K562 (cell line): ENCODE results near the gene BRMS1. TPM values are rescaled to one million over a fixed set of nuclear protein-coding genes. Genes with fewer than 3 reads are reported as not detected.

Source experiments
- EHMT2 ChIP-seq: fragments of 450-650 bp; IDR thresholded peaks from 2 replicates; pipeline ENCODE4 v1.6.1; 2018; ENCODE audit warnings: antibody characterized with exemption
- FOXK1 ChIP-seq: sonication (generic); formaldehyde crosslinking; IDR thresholded peaks from 2 replicates; pipeline ENCODE4 v1.8.0; 2022; ENCODE audit warnings: missing genetic modification reagents, mild to moderate bottlenecking, borderline replicate concordance
- GATAD2A ChIP-seq: fragments of 450-650 bp; IDR thresholded peaks from 2 replicates; pipeline ENCODE4 v1.6.1; 2017
- GTF2E2 ChIP-seq: fragments of 200-800 bp; sonication (Bioruptor generic); IDR thresholded peaks from 2 replicates; pipeline ENCODE4 v1.6.1; 2016; ENCODE audit warnings: missing genetic modification characterization, missing compliant biosample characterization
- KLF16 ChIP-seq: IDR thresholded peaks from 2 replicates; pipeline ENCODE4 v1.6.1; 2016; ENCODE audit warnings: antibody characterized with exemption
- KLF6 ChIP-seq: fragments of 250-450 bp; sonication (Bioruptor Pico); IDR thresholded peaks from 2 replicates; pipeline ENCODE4 v1.4.0; 2020; ENCODE audit warnings: mild to moderate bottlenecking, moderate library complexity, borderline replicate concordance
- NBN ChIP-seq: fragments of 450-650 bp; IDR thresholded peaks from 2 replicates; pipeline ENCODE4 v1.6.1; 2016; ENCODE audit warnings: low read depth, mild to moderate bottlenecking
- PML ChIP-seq: IDR thresholded peaks from 2 replicates; pipeline ENCODE4 v1.6.1; 2012; ENCODE audit warnings: low read length, inconsistent platforms
- RAD51 ChIP-seq: fragments of 450-650 bp; IDR thresholded peaks from 2 replicates; pipeline ENCODE4 v1.7.1; 2016; ENCODE audit warnings: low read depth, mild to moderate bottlenecking, borderline replicate concordance
- TOE1 ChIP-seq, 2 experiments: fragments of 450-650 bp in 1 of 2; sonication (generic) in 1 of 2; formaldehyde crosslinking in 1 of 2; IDR thresholded peaks; 2 replicates each; pipeline versions ENCODE4 v1.7.1 to v1.8.0; 2016 to 2022; ENCODE audit warnings: borderline replicate concordance in 2 of 2, mild to moderate bottlenecking in 2 of 2, antibody characterized with exemption in 1 of 2, inconsistent platforms in 1 of 2, low read depth in 1 of 2, missing genetic modification reagents in 1 of 2, moderate library complexity in 1 of 2
- XRCC5 ChIP-seq: fragments of 200-400 bp; formaldehyde crosslinking; IDR thresholded peaks from 2 replicates; pipeline ENCODE4 v1.6.1; 2017; ENCODE audit warnings: low read depth, mild to moderate bottlenecking, low read length
- ZFP36 ChIP-seq: fragments of 150-350 bp; IDR thresholded peaks from 2 replicates; pipeline ENCODE4 v1.6.1; 2018; ENCODE audit warnings: low read length, low read depth; ENCODE audit not compliant: partially characterized antibody
- ZNF239 ChIP-seq: fragments of 250-450 bp; sonication (Bioruptor Pico); IDR thresholded peaks from 2 replicates; pipeline ENCODE4 v1.4.0; 2020; ENCODE audit warnings: mild to moderate bottlenecking
- ZNF668 ChIP-seq: fragments of 250-450 bp; sonication (Bioruptor Pico); IDR thresholded peaks from 2 replicates; pipeline ENCODE4 v1.8.0; 2022; ENCODE audit warnings: mild to moderate bottlenecking, inconsistent platforms
- polyA plus RNA-seq, 8 experiments: library from polyadenylated mRNA; depleted of rRNA in 4 of 8; stranded (reverse) in 5 of 8; unstranded in 3 of 8; fragments of >200 nt; fragmentation: Nextera tagmentation in 2 of 8; fragmentation: Illumina TruSeq in 1 of 8; extraction: Ambion mirVana in 2 of 8; extraction: Trizol in 1 of 8; gene quantifications; 2 replicates each; pipeline versions ENCODE4 v1.2.1 to v1.2.3, GENCODE V29; 2011 to 2014; ENCODE audit warnings: inconsistent platforms in 1 of 8, missing spikeins in 1 of 8
- total RNA-seq, 7 experiments: library from RNA; depleted of rRNA in 6 of 7; stranded (reverse); fragments of >200 nt in 6 of 7; fragmentation: Illumina TruSeq in 2 of 7; extraction: Trizol in 2 of 7; gene quantifications; 2 replicates each; pipeline versions ENCODE4 v1.2.1 to v1.2.3, GENCODE V29; 2011 to 2021; ENCODE audit warnings: low replicate concordance in 1 of 7
- TF ChIP-seq, protein P1 (sequence below): sonication (generic); formaldehyde crosslinking; IDR thresholded peaks from 2 replicates; pipeline ENCODE4 v1.8.0; 2023; ENCODE audit warnings: mild to moderate bottlenecking, missing genetic modification reagents
- TF ChIP-seq, protein P2 (sequence below): fragments of 250-450 bp; sonication (Bioruptor Pico); IDR thresholded peaks from 2 replicates; pipeline ENCODE4 v1.5.1; 2021; ENCODE audit warnings: mild to moderate bottlenecking
- TF ChIP-seq, protein P3 (sequence below), 2 experiments: fragments of 200-800 bp in 1 of 2; sonication (Bioruptor generic) in 1 of 2; sonication (generic) in 1 of 2; formaldehyde crosslinking in 1 of 2; IDR thresholded peaks in 1 of 2; conservative IDR thresholded peaks in 1 of 2; 2 replicates each; pipeline versions ENCODE4 v1.5.0 to v1.6.1; 2016 to 2020; ENCODE audit warnings: missing compliant biosample characterization in 1 of 2, missing genetic modification characterization in 1 of 2, missing genetic modification reagents in 1 of 2
- TF ChIP-seq, protein P4 (sequence below): sonication (generic); formaldehyde crosslinking; IDR thresholded peaks from 2 replicates; pipeline ENCODE4 v1.8.0; 2022; ENCODE audit warnings: mild to moderate bottlenecking, missing genetic modification reagents, borderline replicate concordance

BRMS1 gene
- total and polyA plus RNA-seq, 9 of the 15 experiments (the other 6 are each of a cell fraction or from before 2014, with no cell fraction given), result 2.2 to 78.8 (median 33.4) TPM

DNA sequence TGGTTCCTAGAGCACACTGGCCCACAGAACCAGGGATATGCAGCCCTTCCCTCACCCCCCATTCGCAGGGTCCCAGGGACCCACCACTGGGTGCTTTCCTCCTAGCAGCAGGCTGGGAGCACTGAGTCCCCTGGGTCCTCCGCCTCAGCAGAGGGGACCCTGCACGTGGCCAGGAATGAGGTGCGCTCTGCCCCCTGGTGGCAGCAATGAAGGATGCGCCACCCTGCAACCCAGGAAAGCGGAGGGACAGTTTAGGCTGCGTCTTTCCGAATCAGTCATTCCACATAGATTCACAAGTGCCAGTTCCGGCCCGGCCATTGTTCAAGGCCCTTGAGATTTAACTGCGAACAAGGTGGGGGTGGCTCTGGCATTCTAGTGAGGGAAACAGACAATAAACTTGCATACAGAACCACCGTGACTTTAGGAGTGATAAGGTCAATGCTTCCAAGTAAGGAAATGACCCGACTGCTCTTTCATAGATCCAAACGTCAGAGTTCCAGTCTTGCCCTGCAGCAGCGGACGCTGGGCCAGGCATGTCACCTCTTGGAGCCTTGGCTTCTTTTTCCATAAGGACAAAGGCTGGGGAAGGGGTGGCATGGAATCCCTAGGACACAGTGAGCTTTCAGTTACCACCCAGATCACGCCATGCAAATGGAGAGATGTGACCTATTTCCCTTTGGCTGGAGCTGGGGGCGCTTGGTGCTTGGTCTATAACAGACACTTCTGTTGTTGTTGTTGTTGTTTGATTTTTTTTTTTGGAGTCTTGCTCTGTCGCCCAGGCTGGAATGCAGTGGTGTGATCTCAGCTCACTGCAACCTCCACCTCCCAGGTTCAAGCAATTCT is 16.4 kb downstream of the BRMS1 start (continued):
- TF ChIP-seq NBN, result peak; percentile 54
- TF ChIP-seq ZFP36, result no peak
- peak; percentile 83; the same call in 1 of the 2 replicates for TF ChIP-seq GATAD2A
- no peak for TF ChIP-seq ZNF239 (CRISPR knock-in tag)
- peak; percentile 49; the same call in 1 of the 2 replicates for TF ChIP-seq KLF16
- peak; percentile 80; the same call in 1 of the 2 replicates for TF ChIP-seq ZNF668 (CRISPR knock-in tag)
- peak; percentile 52; the same call in 1 of the 2 replicates for TF ChIP-seq TOE1 (IDR thresholded peaks at IDR 0.05; ENCODE audit: borderline replicate concordance)
- TF ChIP-seq TOE1 (CRISPR knock-in tag; IDR thresholded peaks at IDR 0.05; ENCODE audit: borderline replicate concordance, low read depth), result peak; percentile 91; the same call in 1 of the 2 replicates
- TF ChIP-seq, protein P1, sequence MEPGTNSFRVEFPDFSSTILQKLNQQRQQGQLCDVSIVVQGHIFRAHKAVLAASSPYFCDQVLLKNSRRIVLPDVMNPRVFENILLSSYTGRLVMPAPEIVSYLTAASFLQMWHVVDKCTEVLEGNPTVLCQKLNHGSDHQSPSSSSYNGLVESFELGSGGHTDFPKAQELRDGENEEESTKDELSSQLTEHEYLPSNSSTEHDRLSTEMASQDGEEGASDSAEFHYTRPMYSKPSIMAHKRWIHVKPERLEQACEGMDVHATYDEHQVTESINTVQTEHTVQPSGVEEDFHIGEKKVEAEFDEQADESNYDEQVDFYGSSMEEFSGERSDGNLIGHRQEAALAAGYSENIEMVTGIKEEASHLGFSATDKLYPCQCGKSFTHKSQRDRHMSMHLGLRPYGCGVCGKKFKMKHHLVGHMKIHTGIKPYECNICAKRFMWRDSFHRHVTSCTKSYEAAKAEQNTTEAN (CRISPR knock-in tag), result no peak
- TF ChIP-seq, protein P2, sequence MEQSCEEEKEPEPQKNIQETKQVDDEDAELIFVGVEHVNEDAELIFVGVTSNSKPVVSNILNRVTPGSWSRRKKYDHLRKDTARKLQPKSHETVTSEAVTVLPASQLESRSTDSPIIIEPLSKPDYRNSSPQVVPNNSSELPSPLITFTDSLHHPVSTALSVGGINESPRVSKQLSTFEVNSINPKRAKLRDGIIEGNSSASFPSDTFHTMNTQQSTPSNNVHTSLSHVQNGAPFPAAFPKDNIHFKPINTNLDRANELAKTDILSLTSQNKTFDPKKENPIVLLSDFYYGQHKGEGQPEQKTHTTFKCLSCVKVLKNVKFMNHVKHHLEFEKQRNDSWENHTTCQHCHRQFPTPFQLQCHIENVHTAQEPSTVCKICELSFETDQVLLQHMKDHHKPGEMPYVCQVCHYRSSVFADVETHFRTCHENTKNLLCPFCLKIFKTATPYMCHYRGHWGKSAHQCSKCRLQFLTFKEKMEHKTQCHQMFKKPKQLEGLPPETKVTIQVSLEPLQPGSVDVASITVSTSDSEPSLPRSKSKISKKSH (CRISPR knock-in tag), result no peak
- TF ChIP-seq FOXK1 (CRISPR knock-in tag), result 0 out of 2 replicates have a peak, but pooled peaks have one; percentile 18
- TF ChIP-seq, protein P3, sequence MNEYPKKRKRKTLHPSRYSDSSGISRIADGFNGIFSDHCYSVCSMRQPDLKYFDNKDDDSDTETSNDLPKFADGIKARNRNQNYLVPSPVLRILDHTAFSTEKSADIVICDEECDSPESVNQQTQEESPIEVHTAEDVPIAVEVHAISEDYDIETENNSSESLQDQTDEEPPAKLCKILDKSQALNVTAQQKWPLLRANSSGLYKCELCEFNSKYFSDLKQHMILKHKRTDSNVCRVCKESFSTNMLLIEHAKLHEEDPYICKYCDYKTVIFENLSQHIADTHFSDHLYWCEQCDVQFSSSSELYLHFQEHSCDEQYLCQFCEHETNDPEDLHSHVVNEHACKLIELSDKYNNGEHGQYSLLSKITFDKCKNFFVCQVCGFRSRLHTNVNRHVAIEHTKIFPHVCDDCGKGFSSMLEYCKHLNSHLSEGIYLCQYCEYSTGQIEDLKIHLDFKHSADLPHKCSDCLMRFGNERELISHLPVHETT (CRISPR knock-in tag; conservative IDR thresholded peaks at IDR 0.05 in 1 of 2, IDR thresholded peaks at IDR 0.05 in 1 of 2), result 0 out of 4 replicates have a peak, but pooled peaks of 1 of the 2 experiments have one; percentile 22
- TF ChIP-seq XRCC5, result peak; percentile 91
- no peak for TF ChIP-seq GTF2E2 (tag)
- peak; percentile 46; the same call in 1 of the 2 replicates for TF ChIP-seq KLF6
- TF ChIP-seq, protein P4, sequence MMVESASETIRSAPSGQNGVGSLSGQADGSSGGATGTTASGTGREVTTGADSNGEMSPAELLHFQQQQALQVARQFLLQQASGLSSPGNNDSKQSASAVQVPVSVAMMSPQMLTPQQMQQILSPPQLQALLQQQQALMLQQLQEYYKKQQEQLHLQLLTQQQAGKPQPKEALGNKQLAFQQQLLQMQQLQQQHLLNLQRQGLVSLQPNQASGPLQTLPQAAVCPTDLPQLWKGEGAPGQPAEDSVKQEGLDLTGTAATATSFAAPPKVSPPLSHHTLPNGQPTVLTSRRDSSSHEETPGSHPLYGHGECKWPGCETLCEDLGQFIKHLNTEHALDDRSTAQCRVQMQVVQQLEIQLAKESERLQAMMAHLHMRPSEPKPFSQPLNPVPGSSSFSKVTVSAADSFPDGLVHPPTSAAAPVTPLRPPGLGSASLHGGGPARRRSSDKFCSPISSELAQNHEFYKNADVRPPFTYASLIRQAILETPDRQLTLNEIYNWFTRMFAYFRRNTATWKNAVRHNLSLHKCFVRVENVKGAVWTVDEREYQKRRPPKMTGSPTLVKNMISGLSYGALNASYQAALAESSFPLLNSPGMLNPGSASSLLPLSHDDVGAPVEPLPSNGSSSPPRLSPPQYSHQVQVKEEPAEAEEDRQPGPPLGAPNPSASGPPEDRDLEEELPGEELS (CRISPR knock-in tag), result 0 out of 2 replicates have a peak, but pooled peaks have one; percentile 42
- TF ChIP-seq RAD51, result peak; percentile 63; the same call in 1 of the 2 replicates
- TF ChIP-seq PML, result no peak
- no peak for TF ChIP-seq EHMT2
